Measurements from ENCODE around the gene WDR18. TPM values are rescaled to one million over a fixed set of nuclear protein-coding genes. Genes with fewer than 3 reads are reported as not detected.

Gene WDR18
- total and polyA plus RNA-seq, 2 experiments from 2014 or later = 155 to 157 TPM

DNA sequence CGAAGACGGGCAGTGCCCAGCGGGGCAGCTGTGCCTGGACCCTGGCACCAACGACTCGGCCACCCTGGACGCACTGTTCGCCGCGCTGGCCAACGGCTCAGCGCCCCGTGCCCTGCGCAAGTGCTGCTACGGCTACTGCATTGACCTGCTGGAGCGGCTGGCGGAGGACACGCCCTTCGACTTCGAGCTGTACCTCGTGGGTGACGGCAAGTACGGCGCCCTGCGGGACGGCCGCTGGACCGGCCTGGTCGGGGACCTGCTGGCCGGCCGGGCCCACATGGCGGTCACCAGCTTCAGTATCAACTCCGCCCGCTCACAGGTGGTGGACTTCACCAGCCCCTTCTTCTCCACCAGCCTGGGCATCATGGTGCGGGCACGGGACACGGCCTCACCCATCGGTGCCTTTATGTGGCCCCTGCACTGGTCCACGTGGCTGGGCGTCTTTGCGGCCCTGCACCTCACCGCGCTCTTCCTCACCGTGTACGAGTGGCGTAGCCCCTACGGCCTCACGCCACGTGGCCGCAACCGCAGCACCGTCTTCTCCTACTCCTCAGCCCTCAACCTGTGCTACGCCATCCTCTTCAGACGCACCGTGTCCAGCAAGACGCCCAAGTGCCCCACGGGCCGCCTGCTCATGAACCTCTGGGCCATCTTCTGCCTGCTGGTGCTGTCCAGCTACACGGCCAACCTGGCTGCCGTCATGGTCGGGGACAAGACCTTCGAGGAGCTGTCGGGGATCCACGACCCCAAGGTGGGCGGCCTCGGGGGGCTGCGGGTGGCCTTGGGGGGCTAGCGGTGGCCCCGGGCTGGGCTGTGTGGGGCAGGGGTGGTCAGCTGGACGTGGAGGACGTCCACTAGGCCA lies 20.9 kb downstream of the WDR18 start (continued):
- TF ChIP-seq ZNF114 (CRISPR knock-in tag; IDR thresholded peaks at IDR 0.05) (no peak), EZH2 (IDR thresholded peaks at IDR 0.05; ENCODE audit: low read depth, unreplicated experiment) (no peak), NANOG (IDR thresholded peaks at IDR 0.05; ENCODE audit: borderline replicate concordance) (no peak), ZNF331 (CRISPR knock-in tag; IDR thresholded peaks at IDR 0.05; ENCODE audit: low read depth) (no peak), JUNB (IDR thresholded peaks at IDR 0.05; ENCODE audit: unreplicated experiment) (no peak), CREB1 (CRISPR knock-in tag; IDR thresholded peaks at IDR 0.05; ENCODE audit: low read depth) (no peak), STAT1 (IDR thresholded peaks at IDR 0.05; ENCODE audit: unreplicated experiment) (no peak), POLR2AphosphoS5 (IDR thresholded peaks at IDR 0.05; ENCODE audit: low read depth) (no peak)
- TF ChIP-seq, protein P1, sequence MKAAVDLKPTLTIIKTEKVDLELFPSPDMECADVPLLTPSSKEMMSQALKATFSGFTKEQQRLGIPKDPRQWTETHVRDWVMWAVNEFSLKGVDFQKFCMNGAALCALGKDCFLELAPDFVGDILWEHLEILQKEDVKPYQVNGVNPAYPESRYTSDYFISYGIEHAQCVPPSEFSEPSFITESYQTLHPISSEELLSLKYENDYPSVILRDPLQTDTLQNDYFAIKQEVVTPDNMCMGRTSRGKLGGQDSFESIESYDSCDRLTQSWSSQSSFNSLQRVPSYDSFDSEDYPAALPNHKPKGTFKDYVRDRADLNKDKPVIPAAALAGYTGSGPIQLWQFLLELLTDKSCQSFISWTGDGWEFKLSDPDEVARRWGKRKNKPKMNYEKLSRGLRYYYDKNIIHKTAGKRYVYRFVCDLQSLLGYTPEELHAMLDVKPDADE (IDR thresholded peaks at IDR 0.05) = no peak
- TF ChIP-seq, protein P2, sequence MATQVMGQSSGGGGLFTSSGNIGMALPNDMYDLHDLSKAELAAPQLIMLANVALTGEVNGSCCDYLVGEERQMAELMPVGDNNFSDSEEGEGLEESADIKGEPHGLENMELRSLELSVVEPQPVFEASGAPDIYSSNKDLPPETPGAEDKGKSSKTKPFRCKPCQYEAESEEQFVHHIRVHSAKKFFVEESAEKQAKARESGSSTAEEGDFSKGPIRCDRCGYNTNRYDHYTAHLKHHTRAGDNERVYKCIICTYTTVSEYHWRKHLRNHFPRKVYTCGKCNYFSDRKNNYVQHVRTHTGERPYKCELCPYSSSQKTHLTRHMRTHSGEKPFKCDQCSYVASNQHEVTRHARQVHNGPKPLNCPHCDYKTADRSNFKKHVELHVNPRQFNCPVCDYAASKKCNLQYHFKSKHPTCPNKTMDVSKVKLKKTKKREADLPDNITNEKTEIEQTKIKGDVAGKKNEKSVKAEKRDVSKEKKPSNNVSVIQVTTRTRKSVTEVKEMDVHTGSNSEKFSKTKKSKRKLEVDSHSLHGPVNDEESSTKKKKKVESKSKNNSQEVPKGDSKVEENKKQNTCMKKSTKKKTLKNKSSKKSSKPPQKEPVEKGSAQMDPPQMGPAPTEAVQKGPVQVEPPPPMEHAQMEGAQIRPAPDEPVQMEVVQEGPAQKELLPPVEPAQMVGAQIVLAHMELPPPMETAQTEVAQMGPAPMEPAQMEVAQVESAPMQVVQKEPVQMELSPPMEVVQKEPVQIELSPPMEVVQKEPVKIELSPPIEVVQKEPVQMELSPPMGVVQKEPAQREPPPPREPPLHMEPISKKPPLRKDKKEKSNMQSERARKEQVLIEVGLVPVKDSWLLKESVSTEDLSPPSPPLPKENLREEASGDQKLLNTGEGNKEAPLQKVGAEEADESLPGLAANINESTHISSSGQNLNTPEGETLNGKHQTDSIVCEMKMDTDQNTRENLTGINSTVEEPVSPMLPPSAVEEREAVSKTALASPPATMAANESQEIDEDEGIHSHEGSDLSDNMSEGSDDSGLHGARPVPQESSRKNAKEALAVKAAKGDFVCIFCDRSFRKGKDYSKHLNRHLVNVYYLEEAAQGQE (IDR thresholded peaks at IDR 0.05; ENCODE audit: unreplicated experiment) = no peak

DNA sequence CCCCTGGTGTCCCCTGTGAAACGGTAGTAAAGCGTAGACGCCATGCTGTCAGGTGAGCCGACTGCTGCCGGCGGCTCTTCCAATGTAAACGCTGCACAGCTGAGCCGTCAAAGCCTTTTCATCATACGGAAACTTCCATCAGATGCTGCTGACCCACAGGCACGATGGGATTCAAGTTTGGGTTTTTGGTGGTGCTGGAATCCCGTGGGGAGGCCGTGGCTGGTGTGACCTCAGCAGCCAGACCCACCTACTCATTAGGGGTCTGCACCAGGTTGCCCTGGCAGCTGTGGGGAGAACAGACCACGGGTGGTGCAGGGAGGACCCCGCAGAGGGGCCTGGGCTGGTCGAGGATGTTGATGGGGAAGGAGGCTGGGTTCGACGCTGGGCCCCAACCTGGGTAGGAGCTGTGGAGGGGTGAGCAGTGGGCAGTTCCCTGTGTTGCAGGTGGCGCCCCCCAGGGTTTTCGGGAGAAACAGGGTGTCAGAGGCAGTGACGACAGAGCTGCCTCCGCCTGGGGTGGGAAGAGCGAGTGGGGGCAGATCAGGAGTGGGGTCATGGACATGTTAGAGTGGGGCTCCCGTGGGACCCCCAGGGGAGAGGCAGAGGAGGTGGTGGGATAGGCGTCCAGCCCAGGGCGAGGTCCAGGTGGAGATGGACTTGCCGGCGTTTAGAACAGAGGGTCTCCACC lies 22.7 kb downstream of the WDR18 start:
- Histone ChIP-seq H3K27ac (ENCODE audit: low read depth) (no peak overlapping the region), H3K9me2 (ENCODE audit: insufficient read depth) (no peaks in the 10 kb centered on the region), H3K79me2 (replicated peaks; ENCODE audit: insufficient read depth) (no peaks in the 10 kb centered on the region), H4K20me1 (replicated peaks; ENCODE audit: insufficient read depth) (0 out of 2 replicates have a peak, but pooled peaks cover 4% of the 10 kb centered on the region), H3K4me2 (no peak overlapping the region), H3F3A (replicated peaks; ENCODE audit: low read depth) (peaks cover 10% of the 10 kb centered on the region; the same call in 1 of the 2 replicates), H3K4me3 (no peak overlapping the region), H3K36me3 (ENCODE audit: insufficient read depth) (no peaks in the 10 kb centered on the region), H2AFZ (no peak overlapping the region), H3K27me3 (ENCODE audit: insufficient read depth) (peaks cover 2% of the 10 kb centered on the region; the same call in 1 of the 2 replicates), H3K4me1 (ENCODE audit: insufficient read depth) (no peaks in the 10 kb centered on the region)
- ATAC-seq (no peak), DNase-seq (ENCODE audit: low spot score) (no peak)
- Mint-ChIP-seq H3K27me3 (ENCODE audit: insufficient read depth, low read depth, poor library complexity) (peaks cover 27% of the 10 kb centered on the region), H3K4me3 (no peak overlapping the region), H3K9me3 (peaks cover 5% of the 10 kb centered on the region; the same call in 1 of the 3 replicates), H3K36me3 (ENCODE audit: low read depth) (peaks cover 8% of the 10 kb centered on the region), H3K27ac (no peak overlapping the region), H3K4me1 (no peaks in the 10 kb centered on the region)
- TF ChIP-seq STAT1 (IDR thresholded peaks at IDR 0.05; ENCODE audit: unreplicated experiment) = no peak
- TF ChIP-seq CREB1 (CRISPR knock-in tag; IDR thresholded peaks at IDR 0.05; ENCODE audit: low read depth) = no peak
- no peak for TF ChIP-seq EZH2phosphoT487 (IDR thresholded peaks at IDR 0.05; ENCODE audit: unreplicated experiment)
- TF ChIP-seq NANOG (IDR thresholded peaks at IDR 0.05; ENCODE audit: borderline replicate concordance) = no peak
- TF ChIP-seq, protein P3, sequence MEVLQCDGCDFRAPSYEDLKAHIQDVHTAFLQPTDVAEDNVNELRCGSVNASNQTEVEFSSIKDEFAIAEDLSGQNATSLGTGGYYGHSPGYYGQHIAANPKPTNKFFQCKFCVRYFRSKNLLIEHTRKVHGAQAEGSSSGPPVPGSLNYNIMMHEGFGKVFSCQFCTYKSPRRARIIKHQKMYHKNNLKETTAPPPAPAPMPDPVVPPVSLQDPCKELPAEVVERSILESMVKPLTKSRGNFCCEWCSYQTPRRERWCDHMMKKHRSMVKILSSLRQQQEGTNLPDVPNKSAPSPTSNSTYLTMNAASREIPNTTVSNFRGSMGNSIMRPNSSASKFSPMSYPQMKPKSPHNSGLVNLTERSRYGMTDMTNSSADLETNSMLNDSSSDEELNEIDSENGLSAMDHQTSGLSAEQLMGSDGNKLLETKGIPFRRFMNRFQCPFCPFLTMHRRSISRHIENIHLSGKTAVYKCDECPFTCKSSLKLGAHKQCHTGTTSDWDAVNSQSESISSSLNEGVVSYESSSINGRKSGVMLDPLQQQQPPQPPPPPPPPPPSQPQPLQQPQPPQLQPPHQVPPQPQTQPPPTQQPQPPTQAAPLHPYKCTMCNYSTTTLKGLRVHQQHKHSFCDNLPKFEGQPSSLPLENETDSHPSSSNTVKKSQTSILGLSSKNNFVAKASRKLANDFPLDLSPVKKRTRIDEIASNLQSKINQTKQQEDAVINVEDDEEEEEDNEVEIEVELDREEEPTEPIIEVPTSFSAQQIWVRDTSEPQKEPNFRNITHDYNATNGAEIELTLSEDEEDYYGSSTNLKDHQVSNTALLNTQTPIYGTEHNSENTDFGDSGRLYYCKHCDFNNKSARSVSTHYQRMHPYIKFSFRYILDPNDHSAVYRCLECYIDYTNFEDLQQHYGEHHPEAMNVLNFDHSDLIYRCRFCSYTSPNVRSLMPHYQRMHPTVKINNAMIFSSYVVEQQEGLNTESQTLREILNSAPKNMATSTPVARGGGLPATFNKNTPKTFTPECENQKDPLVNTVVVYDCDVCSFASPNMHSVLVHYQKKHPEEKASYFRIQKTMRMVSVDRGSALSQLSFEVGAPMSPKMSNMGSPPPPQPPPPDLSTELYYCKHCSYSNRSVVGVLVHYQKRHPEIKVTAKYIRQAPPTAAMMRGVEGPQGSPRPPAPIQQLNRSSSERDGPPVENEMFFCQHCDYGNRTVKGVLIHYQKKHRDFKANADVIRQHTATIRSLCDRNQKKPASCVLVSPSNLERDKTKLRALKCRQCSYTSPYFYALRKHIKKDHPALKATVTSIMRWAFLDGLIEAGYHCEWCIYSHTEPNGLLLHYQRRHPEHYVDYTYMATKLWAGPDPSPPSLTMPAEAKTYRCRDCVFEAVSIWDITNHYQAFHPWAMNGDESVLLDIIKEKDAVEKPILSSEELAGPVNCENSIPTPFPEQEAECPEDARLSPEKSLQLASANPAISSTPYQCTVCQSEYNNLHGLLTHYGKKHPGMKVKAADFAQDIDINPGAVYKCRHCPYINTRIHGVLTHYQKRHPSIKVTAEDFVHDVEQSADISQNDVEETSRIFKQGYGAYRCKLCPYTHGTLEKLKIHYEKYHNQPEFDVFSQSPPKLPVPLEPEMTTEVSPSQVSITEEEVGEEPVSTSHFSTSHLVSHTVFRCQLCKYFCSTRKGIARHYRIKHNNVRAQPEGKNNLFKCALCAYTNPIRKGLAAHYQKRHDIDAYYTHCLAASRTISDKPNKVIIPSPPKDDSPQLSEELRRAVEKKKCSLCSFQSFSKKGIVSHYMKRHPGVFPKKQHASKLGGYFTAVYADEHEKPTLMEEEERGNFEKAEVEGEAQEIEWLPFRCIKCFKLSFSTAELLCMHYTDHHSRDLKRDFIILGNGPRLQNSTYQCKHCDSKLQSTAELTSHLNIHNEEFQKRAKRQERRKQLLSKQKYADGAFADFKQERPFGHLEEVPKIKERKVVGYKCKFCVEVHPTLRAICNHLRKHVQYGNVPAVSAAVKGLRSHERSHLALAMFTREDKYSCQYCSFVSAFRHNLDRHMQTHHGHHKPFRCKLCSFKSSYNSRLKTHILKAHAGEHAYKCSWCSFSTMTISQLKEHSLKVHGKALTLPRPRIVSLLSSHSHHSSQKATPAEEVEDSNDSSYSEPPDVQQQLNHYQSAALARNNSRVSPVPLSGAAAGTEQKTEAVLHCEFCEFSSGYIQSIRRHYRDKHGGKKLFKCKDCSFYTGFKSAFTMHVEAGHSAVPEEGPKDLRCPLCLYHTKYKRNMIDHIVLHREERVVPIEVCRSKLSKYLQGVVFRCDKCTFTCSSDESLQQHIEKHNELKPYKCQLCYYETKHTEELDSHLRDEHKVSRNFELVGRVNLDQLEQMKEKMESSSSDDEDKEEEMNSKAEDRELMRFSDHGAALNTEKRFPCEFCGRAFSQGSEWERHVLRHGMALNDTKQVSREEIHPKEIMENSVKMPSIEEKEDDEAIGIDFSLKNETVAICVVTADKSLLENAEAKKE (CRISPR knock-in tag; IDR thresholded peaks at IDR 0.05) = no peak
- no peak for TF ChIP-seq ZNF114 (CRISPR knock-in tag; IDR thresholded peaks at IDR 0.05)
